Esophagus (tissue), 2 donors: Measurements from ENCODE around the gene POLDIP2. TPM values are rescaled to one million over a fixed set of nuclear protein-coding genes. Genes with fewer than 3 reads are reported as not detected.

Experiments
- H3K27ac ChIP-seq, 2 donors: one replicate each; pipeline ENCODE4 v1.5.1; 2013; ENCODE audit warnings: low read depth in 2 of 2, mild to moderate bottlenecking in 2 of 2, inconsistent platforms in 1 of 2, low read length in 1 of 2, moderate library complexity in 1 of 2
- H3K27me3 ChIP-seq, 2 donors: one replicate each; pipeline ENCODE4 v1.6.1; 2013; ENCODE audit warnings: low read length in 2 of 2, control low read depth in 1 of 2, mild to moderate bottlenecking in 1 of 2; ENCODE audit not compliant: insufficient read depth in 2 of 2, control insufficient read depth in 1 of 2
- H3K36me3 ChIP-seq, 2 donors: one replicate each; pipeline ENCODE4 v1.6.1; 2013; ENCODE audit warnings: low read length in 1 of 2; ENCODE audit not compliant: control insufficient read depth in 2 of 2, insufficient read depth in 2 of 2
- H3K4me1 ChIP-seq, 2 donors: one replicate each; pipeline ENCODE4 v1.6.1; 2013; ENCODE audit warnings: low read length in 1 of 2; ENCODE audit not compliant: control insufficient read depth in 2 of 2, insufficient read depth in 2 of 2
- H3K4me3 ChIP-seq, 2 donors: one replicate each; pipeline ENCODE4 v1.5.1; 2013; ENCODE audit warnings: low read length in 2 of 2, mild to moderate bottlenecking in 2 of 2, low read depth in 1 of 2, moderate library complexity in 1 of 2
- H3K9me3 ChIP-seq, 2 donors: one replicate each; pipeline ENCODE4 v1.6.1; 2013; ENCODE audit warnings: mild to moderate bottlenecking in 2 of 2, low read depth in 1 of 2, low read length in 1 of 2, moderate library complexity in 1 of 2; ENCODE audit not compliant: control insufficient read depth in 2 of 2, insufficient read depth in 1 of 2
- WGBS, 2 donors: extraction: QIAGEN DNeasy Blood & Tissue Kit; methylation state at CpG; one replicate each; pipeline ENCODE4 v1.1.7; 2013; 5-methylcytosine and 5-hydroxymethylcytosine counted together
- polyA plus RNA-seq, 2 donors: library from polyadenylated mRNA; stranded (reverse); fragments of 200-250 nt; gene quantifications; one replicate each; pipeline ENCODE4 v1.2.3, GENCODE V29; 2013
- donor health status: healthy with polysubstance abuse.
- donor health status: Bipolar disorder and iron deficiency.

POLDIP2 gene
- polyA plus RNA-seq: 10 to 100 TPM; 29.8 to 69.3 TPM

GRCh38 chr17:28357061-28357900 lies at the start of gene POLDIP2:
Gene POLDIP2 (minus strand): TSS chr17:28357527. CDS start chr17:28357448, 79 bp downstream.
- Histone ChIP-seq H3K4me1 (peaks cover 0 to 3% of the 10 kb centered on the region in 2 donors), H3K9me3 (no peaks in the 10 kb centered on the region), H3K27ac (peak within 1 kb of the TSS; percentile 80 to 86), H3K36me3 (peaks cover 20 to 25% of the 10 kb centered on the region in 2 donors), H3K4me3 (peak within 1 kb of the TSS; percentile 77 to 93), H3K27me3 (no peaks in the 10 kb centered on the region)
- WGBS, 2 donors: 0% methylated on average over 78 to 80 of the region's 80 CpGs

GRCh38 chr17:28406473-28406814 lies 49.1 kb upstream of the POLDIP2 start:
- 22 to 33% methylated on average over 9 of the region's 9 CpGs for WGBS, 2 donors
- H3K9me3 ChIP-seq: no peaks in the 10 kb centered on the region
- H3K36me3 ChIP-seq: no peaks in the 10 kb centered on the region
- H3K4me3 ChIP-seq: peak overlapping the region; percentile 61 to 70
- H3K27me3 ChIP-seq: no peaks in the 10 kb centered on the region
- peaks cover 0 to 10% of the 10 kb centered on the region in 2 donors for H3K4me1 ChIP-seq
- H3K27ac ChIP-seq: no peak overlapping the region

GRCh38 chr17:28405632-28406472 lies 48.5 kb upstream of the POLDIP2 start, which contains the start of gene SLC46A1:
Gene SLC46A1 (minus strand): TSS chr17:28406212. CDS start chr17:28406114, 98 bp downstream.
- Histone ChIP-seq H3K9me3 (no peaks in the 10 kb centered on the region), H3K36me3 (no peaks in the 10 kb centered on the region), H3K27me3 (no peaks in the 10 kb centered on the region), H3K4me3 (peak within 1 kb of the TSS; percentile 61 to 70), H3K27ac (peak within 1 kb of the TSS in 1 of 2 donors; percentile 21), H3K4me1 (peaks cover 0 to 10% of the 10 kb centered on the region in 2 donors)
- WGBS, 2 donors: 1% methylated on average over 64 to 70 of the region's 70 CpGs

- WGBS, 2 donors: 42 to 46% methylated on average over 33 of the region's 33 CpGs
- Histone ChIP-seq H3K4me3 (peak overlapping the region; percentile 61 to 70), H3K27me3 (no peaks in the 10 kb centered on the region), H3K9me3 (no peaks in the 10 kb centered on the region), H3K4me1 (peaks cover 0 to 10% of the 10 kb centered on the region in 2 donors), H3K36me3 (peaks cover 0 to 3% of the 10 kb centered on the region in 2 donors), H3K27ac (no peak overlapping the region)
Measured at GRCh38 chr17:28404812-28405570, 47.7 kb upstream of the POLDIP2 start.

- 80 to 91% methylated on average over 5 of the region's 5 CpGs for WGBS, 2 donors
- no peaks in the 10 kb centered on the region for H3K9me3 ChIP-seq
- no peaks in the 10 kb centered on the region for H3K27me3 ChIP-seq
- peaks cover 0 to 4% of the 10 kb centered on the region in 2 donors for H3K36me3 ChIP-seq
- no peak overlapping the region for H3K4me3 ChIP-seq
- H3K27ac ChIP-seq: no peak overlapping the region
- H3K4me1 ChIP-seq: peaks cover 0 to 10% of the 10 kb centered on the region in 2 donors
Measured at GRCh38 chr17:28404461-28404811, 47.1 kb upstream of the POLDIP2 start.

- Histone ChIP-seq H3K27ac (no peak overlapping the region), H3K36me3 (peaks cover 0 to 6% of the 10 kb centered on the region in 2 donors), H3K4me3 (no peak overlapping the region), H3K4me1 (peaks cover 0 to 10% of the 10 kb centered on the region in 2 donors), H3K27me3 (no peaks in the 10 kb centered on the region), H3K9me3 (no peaks in the 10 kb centered on the region)
- WGBS, 2 donors: 70 to 86% methylated on average over 2 of the region's 2 CpGs
Measured at GRCh38 chr17:28404007-28404406, 46.7 kb upstream of the POLDIP2 start.

- H3K4me1 ChIP-seq: peaks cover 0 to 10% of the 10 kb centered on the region in 2 donors
- no peaks in the 10 kb centered on the region for H3K9me3 ChIP-seq
- WGBS, 2 donors: 88 to 94% methylated on average over 6 of the region's 6 CpGs
- no peak overlapping the region for H3K27ac ChIP-seq
- H3K36me3 ChIP-seq: peaks cover 3 to 8% of the 10 kb centered on the region in 2 donors
- no peak overlapping the region for H3K4me3 ChIP-seq
- no peaks in the 10 kb centered on the region for H3K27me3 ChIP-seq
Measured at GRCh38 chr17:28402844-28403243, 45.5 kb upstream of the POLDIP2 start.

GRCh38 chr17:28402224-28402630 lies 44.9 kb upstream of the POLDIP2 start:
- Histone ChIP-seq H3K36me3 (peaks cover 3 to 8% of the 10 kb centered on the region in 2 donors), H3K9me3 (no peaks in the 10 kb centered on the region), H3K27me3 (no peaks in the 10 kb centered on the region), H3K27ac (no peak overlapping the region), H3K4me1 (peaks cover 0 to 10% of the 10 kb centered on the region in 2 donors), H3K4me3 (no peak overlapping the region)
- 33 to 40% methylated on average over 3 of the region's 3 CpGs for WGBS, 2 donors

GRCh38 chr17:28399808-28400207 lies 42.5 kb upstream of the POLDIP2 start:
- Histone ChIP-seq H3K27ac (no peak overlapping the region), H3K4me3 (no peak overlapping the region), H3K9me3 (no peaks in the 10 kb centered on the region), H3K4me1 (peaks cover 0 to 4% of the 10 kb centered on the region in 2 donors), H3K27me3 (no peaks in the 10 kb centered on the region), H3K36me3 (peaks cover 6 to 18% of the 10 kb centered on the region in 2 donors)
- WGBS, 2 donors: 93 to 94% methylated on average over 4 of the region's 4 CpGs
